ENCODE data around the gene TOMM22.
"Not testable (repeated sequence)": the region's sequence is repeated elsewhere in the genome, so short reads cannot be mapped to it uniquely, and the experiment has no call there.

TOMM22 gene

GRCh38 chr22:38681582-38682335 is at the start of gene TOMM22:
TSS of gene TOMM22 (plus strand) at chr22:38681957. CDS start at chr22:38681979, 22 bp downstream.
- DNase-seq, result peak; percentile 93

GRCh38 chr22:38632528-38632927 is 49.2 kb upstream of the TOMM22 start:
- no peak for DNase-seq

GRCh38 chr22:38638216-38638615 is 43.5 kb upstream of the TOMM22 start:
- DNase-seq, result no peak

- no peak for DNase-seq
Observed at GRCh38 chr22:38638728-38639127, 43.0 kb upstream of the TOMM22 start.

- no peak for DNase-seq
Observed at GRCh38 chr22:38641476-38642040, 40.2 kb upstream of the TOMM22 start.

DNA sequence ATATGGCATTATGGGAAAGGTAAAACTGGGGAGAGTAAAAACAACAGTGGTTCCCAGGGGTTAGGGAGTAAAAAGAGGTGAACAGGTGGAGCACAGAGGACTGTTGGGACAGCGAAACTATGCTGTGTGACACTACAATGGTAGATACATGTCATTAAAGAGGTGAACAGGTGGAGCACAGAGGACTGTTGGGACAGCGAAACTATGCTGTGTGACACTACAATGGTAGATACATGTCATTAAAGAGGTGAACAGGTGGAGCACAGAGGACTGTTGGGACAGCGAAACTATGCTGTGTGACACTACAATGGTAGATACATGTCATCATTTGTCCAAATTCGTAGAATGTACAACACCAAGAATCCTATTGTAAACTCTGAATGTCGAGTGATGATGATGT is 37.5 kb upstream of the TOMM22 start:
- DNase-seq, result not testable (repeated sequence)

GRCh38 chr22:38645430-38645829 is 36.3 kb upstream of the TOMM22 start:
- DNase-seq, result no peak

- DNase-seq, result no peak
Observed at GRCh38 chr22:38649841-38650522, 31.8 kb upstream of the TOMM22 start.

DNA sequence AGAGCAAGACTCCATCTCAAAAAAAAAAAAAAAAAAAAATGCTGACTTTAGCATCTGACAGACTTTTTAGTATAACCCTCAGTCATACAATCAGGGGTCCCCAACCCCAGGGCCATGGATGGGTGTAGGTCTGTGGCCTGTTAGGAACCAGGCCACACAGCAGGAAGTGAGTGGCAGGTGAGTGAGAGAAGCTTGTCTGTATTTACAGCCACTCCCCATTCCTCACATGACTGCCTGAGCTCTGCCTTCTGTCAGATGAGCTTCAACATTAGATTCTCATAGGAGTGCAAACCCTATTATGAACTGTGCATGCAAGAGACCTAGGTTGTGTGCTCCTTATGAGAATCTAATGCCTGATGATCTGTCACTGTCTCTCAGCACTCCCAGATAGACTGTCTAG is 28.9 kb upstream of the TOMM22 start:
- DNase-seq, result no peak

GRCh38 chr22:38653741-38654140 is 28.0 kb upstream of the TOMM22 start:
- no peak for DNase-seq

GRCh38 chr22:38655519-38656255 is 26.1 kb upstream of the TOMM22 start:
- no peak for DNase-seq

- DNase-seq, result peak; percentile 89
Observed at GRCh38 chr22:38656256-38657044, 25.3 kb upstream of the TOMM22 start, which contains the start of the genes CBY1 and FAM227A. TSS of gene CBY1 (plus strand) at chr22:38656638. CDS start at chr22:38668055, 11,417 bp downstream. TSS of gene FAM227A (minus strand) at chr22:38656392. CDS start at chr22:38650168, 6,224 bp downstream.

DNA sequence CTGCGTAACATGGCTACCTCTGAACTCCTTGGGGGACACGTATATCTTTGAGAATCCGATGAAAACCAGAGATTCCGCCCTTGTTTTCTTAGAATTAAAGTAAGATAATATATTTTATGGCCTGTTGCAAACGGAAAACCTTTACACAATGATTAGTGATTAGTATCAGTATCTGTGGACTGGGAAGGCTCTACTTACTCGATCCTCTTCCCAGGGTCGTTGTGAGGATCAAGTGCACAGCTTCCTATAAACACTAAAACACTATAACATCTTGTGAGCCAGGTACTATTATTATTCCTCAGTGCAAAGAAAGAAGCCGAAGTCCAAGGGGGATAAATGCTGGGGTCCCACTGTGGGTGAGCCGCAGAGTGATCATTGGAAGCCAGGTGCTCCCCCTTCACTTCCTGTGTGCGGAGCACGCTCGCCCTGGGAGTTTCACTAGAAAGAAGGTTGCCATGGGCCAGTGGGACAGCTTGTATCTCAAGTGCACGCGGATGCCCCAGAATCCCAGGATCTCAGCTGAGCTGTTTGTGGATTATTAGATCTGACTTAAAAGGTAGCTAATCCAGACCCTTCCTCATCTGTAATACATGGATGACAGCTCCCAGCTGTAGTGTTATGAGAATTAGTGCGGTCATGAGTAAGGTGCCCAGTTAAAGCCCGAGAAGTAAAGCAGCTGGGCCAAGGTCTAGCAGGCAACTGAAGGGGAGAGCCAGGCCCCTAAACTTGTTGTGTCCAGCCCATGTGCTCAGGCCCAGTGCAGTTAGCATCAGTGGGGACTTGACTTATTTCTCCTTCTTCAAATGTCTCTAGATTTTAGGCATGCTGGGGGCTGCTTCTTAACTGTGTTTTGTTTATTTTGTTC is 24.5 kb upstream of the TOMM22 start:
- DNase-seq, result peak; percentile 63

DNA sequence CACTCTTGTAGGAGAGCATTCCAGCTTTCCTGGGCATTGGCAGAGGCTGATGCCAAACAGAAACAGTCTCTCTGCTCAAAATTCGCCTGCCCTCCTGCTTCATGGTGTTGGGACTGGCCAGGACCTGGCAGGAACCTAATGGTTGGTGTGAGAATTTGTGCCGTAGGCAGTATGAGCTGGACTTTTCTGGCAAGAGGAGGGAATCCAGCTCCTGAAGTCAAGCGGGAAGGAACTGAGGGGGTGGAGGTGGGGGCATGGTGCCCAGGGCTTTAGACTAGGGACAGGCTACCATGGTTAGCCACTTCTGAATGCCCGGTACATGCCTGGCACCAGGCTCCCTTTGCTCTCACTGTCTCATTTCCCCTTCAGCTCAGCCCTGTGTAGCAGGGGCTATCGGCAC is 6.9 kb upstream of the TOMM22 start:
- DNase-seq, result no peak

GRCh38 chr22:38675833-38676232 is 5.9 kb upstream of the TOMM22 start:
- no peak for DNase-seq

DNA sequence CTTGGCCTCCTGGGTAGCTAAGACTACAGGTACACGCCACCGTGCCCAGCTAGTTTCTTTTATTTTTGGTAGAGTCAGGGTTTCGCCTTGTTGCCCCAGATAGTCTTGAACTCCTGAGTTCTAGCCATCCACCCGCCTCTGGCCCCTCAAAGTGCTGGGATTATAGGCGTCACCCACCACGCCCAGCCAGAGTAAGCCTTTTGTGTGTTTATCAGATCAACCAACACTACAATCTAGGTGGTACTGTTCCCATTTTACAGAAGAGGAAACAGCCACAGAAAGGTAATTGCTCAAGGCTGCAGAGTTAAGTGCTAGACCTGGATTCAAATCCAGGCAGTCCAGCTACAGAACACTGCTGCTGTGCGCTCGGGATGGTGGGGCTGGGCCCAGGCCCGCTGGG is 3.1 kb downstream of the TOMM22 start:
- no peak for DNase-seq

DNA sequence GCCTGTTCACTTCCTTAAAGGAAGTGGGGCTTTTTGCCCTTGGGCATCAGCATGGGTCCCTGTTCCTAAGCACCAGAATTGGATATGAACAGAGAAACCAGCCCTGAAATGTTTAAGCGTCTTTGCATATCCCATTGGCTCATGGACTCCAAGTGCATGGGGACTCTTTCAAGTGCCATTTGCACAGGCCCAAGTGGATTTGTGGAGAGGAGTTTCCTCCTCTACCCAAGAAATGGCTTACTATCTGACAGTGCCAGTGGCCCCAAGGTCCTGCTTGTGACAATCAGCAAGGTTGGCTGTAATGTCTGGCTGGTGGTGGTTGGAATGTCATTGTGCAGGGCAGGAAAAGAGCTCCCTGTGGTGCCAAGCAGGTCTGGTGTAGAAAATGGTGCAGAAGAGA is 4.0 kb downstream of the TOMM22 start:
- DNase-seq, result no peak

DNA sequence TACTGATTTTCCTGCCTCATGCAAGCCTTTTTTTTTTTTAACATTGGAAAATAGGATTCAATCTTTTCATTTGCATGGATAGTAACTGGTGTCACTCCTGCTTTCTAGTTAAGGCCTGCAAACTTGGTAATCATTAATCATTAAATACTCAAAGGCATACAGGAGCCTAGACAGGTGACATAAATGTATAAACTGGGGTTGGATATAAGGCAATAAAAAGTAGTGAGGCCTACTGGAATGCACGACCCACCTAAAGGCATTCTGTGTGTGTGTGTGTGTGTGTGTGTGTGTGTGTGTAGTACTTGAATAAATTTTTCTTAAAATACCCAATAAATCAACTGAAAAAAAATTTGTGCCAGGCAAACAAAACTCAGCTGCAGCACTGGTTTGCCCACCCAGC is 7.9 kb downstream of the TOMM22 start:
- no peak for DNase-seq

DNA sequence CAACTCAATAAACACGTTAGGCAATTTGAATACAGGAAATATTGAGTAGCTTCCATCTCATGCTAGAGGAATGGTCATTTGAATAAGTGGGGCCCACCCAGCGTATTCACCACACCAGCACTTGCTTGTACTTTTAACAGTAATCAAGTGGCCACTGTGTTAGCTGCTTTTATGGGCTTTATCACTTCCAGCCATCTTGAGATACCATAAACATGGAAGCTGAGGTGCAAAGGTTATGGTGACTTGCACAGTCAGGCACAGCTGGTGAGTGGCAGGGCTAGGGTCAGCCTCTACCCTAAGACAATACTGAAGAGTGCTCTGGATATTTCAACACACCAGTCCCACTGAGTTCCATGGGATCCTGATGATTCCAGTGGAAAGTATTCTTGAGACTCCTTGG is 12.3 kb downstream of the TOMM22 start:
- DNase-seq, result no peak

GRCh38 chr22:38694940-38695339 is 13.2 kb downstream of the TOMM22 start:
- no peak for DNase-seq

Data from activated CD4-positive, alpha-beta T cell treated with anti-CD3 and anti-CD28 coated beads, Interleukin-10, Interleukin-2, amounts not matched to agents 100 ng/mL and 50 ng/mL, durations not matched to agents 16 hours and 8 hours (primary cell).